ENCODE results near the gene ITIH2. TPM values are rescaled to one million over a fixed set of nuclear protein-coding genes. Genes with fewer than 3 reads are reported as not detected.
"Not testable (repeated sequence)": the region's sequence is repeated elsewhere in the genome, so short reads cannot be mapped to it uniquely, and the experiment has no call there.

ITIH2 gene
- total RNA-seq, 1 experiment from 2014 or later: 0.57 TPM

- H4K20me1 ChIP-seq (ENCODE audit: insufficient read depth); BruUV-seq (replicated peaks); H3K36me3 ChIP-seq (ENCODE audit: control insufficient read depth in 1 of 2, insufficient read depth in 2 of 2, low read length in 2 of 2); H3K9me2 ChIP-seq (ENCODE audit: insufficient read depth); H3K9ac ChIP-seq (ENCODE audit: low read length); POLR2A ChIA-PET; H3K27ac ChIP-seq (ENCODE audit: low read depth, low read length); intact Hi-C loops (cut with micrococcal nuclease); H3K4me3 ChIP-seq (replicated peaks in 1 of 2; ENCODE audit: low read depth in 1 of 2, low read length in 2 of 2); RAD21 ChIA-PET (ENCODE audit: low non-redundant PET in 1 of 2, low total read pairs in 2 of 2, uncharacterized antibody in 2 of 2, unreplicated experiment in 2 of 2); H2AFZ ChIP-seq (ENCODE audit: low read depth, low read length, poor library complexity, severe bottlenecking); H3K79me2 ChIP-seq (ENCODE audit: insufficient read depth, low read length); DNase-seq (ENCODE audit: low read depth, low spot score); H3K4me2 ChIP-seq (ENCODE audit: low read length); H3K4me1 ChIP-seq (ENCODE audit: control insufficient read depth in 1 of 2, insufficient read depth in 2 of 2, low read length in 2 of 2); H3K9me3 ChIP-seq (ENCODE audit: control insufficient read depth in 1 of 2, insufficient read depth in 1 of 2, low read depth in 1 of 2, low read length in 2 of 2); ATAC-seq: not testable (repeated sequence)
- CTCF ChIA-PET: interaction anchor here (1.1 kb wide), 1 partner anchor 186 kb away, joined by 4 read pairs; no protein-coding TSS in a partner anchor
- H3K27me3 ChIP-seq (ENCODE audit: insufficient read depth, low read length): peaks cover 29% of the 10 kb centered on the region
These were observed 8.0 kb downstream of the ITIH2 start for GRCh38 chr10:7711075-7711474.

GRCh38 chr10:7715515-7715914 lies 12.4 kb downstream of the ITIH2 start:
- ChIA-PET CTCF (no interaction called here), POLR2A (no interaction called here), RAD21 (ENCODE audit: low non-redundant PET in 1 of 2, low total read pairs in 2 of 2, uncharacterized antibody in 2 of 2, unreplicated experiment in 2 of 2) (no interaction called here)
- Histone ChIP-seq H4K20me1 (ENCODE audit: insufficient read depth) (no peaks in the 10 kb centered on the region), H3K4me3 (replicated peaks in 1 of 2; ENCODE audit: low read depth in 1 of 2, low read length in 2 of 2) (no peak overlapping the region), H3K27ac (ENCODE audit: low read depth, low read length) (no peak overlapping the region), H3K9me2 (ENCODE audit: insufficient read depth) (no peaks in the 10 kb centered on the region), H3K9me3 (ENCODE audit: control insufficient read depth in 1 of 2, insufficient read depth in 1 of 2, low read depth in 1 of 2, low read length in 2 of 2) (no peaks in the 10 kb centered on the region), H3K4me1 (ENCODE audit: control insufficient read depth in 1 of 2, insufficient read depth in 2 of 2, low read length in 2 of 2) (no peaks in the 10 kb centered on the region), H3K36me3 (ENCODE audit: control insufficient read depth in 1 of 2, insufficient read depth in 2 of 2, low read length in 2 of 2) (no peaks in the 10 kb centered on the region), H3K4me2 (ENCODE audit: low read length) (no peak overlapping the region), H3K79me2 (ENCODE audit: insufficient read depth, low read length) (no peaks in the 10 kb centered on the region), H2AFZ (ENCODE audit: low read depth, low read length, poor library complexity, severe bottlenecking) (no peak overlapping the region), H3K27me3 (ENCODE audit: insufficient read depth, low read length) (peaks cover 14% of the 10 kb centered on the region; the same call in 1 of the 2 replicates), H3K9ac (ENCODE audit: low read length) (no peak overlapping the region)
- no TSS peak for BruUV-seq (replicated peaks)
- ATAC-seq (no peak), DNase-seq (ENCODE audit: low read depth, low spot score) (no peak)
- intact Hi-C loops (cut with micrococcal nuclease): no loop called here
- TF ChIP-seq TCF7L2 (IDR thresholded peaks at IDR 0.05; ENCODE audit: borderline replicate concordance, extremely low read depth, insufficient read depth, insufficient read length): no peak
- no peak for TF ChIP-seq CEBPB (IDR thresholded peaks at IDR 0.05; ENCODE audit: low read depth)
- no peak for TF ChIP-seq ZNF274 (IDR thresholded peaks at IDR 0.05; ENCODE audit: low read depth, low read length)
- no peak for TF ChIP-seq SP1 (IDR thresholded peaks at IDR 0.05; ENCODE audit: low read depth)
- no peak for TF ChIP-seq ELF1 (IDR thresholded peaks at IDR 0.05; ENCODE audit: borderline replicate concordance, low read depth)
- no peak for TF ChIP-seq CTCF (IDR thresholded peaks at IDR 0.05 in 2 of 3, conservative IDR thresholded peaks at IDR 0.05 in 1 of 3; ENCODE audit: borderline replicate concordance in 1 of 3, insufficient read depth in 1 of 3, low read depth in 2 of 3, low read length in 2 of 3)
- TF ChIP-seq, protein P1, sequence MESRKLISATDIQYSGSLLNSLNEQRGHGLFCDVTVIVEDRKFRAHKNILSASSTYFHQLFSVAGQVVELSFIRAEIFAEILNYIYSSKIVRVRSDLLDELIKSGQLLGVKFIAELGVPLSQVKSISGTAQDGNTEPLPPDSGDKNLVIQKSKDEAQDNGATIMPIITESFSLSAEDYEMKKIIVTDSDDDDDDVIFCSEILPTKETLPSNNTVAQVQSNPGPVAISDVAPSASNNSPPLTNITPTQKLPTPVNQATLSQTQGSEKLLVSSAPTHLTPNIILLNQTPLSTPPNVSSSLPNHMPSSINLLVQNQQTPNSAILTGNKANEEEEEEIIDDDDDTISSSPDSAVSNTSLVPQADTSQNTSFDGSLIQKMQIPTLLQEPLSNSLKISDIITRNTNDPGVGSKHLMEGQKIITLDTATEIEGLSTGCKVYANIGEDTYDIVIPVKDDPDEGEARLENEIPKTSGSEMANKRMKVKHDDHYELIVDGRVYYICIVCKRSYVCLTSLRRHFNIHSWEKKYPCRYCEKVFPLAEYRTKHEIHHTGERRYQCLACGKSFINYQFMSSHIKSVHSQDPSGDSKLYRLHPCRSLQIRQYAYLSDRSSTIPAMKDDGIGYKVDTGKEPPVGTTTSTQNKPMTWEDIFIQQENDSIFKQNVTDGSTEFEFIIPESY (IDR thresholded peaks at IDR 0.05; ENCODE audit: extremely low read depth, insufficient replicate concordance, low read length): no peak
- no peak for TF ChIP-seq RAD21 (IDR thresholded peaks at IDR 0.05; ENCODE audit: low read depth)
- no peak for TF ChIP-seq EZH2 (IDR thresholded peaks at IDR 0.05)
- TF ChIP-seq EZH2phosphoT487 (IDR thresholded peaks at IDR 0.05; ENCODE audit: borderline replicate concordance): no peak
- TF ChIP-seq SRF (IDR thresholded peaks at IDR 0.05; ENCODE audit: low read depth): no peak
- no peak for TF ChIP-seq JUND (IDR thresholded peaks at IDR 0.05)
- no peak for TF ChIP-seq SIN3A (IDR thresholded peaks at IDR 0.05; ENCODE audit: low read depth)
- no peak for TF ChIP-seq REST (IDR thresholded peaks at IDR 0.05; ENCODE audit: low read depth)

Data from HCT116 (cell line).